WI38 (cell line): ENCODE data around the gene LIN7A.

Source experiments
- H3K4me3 ChIP-seq: 2 replicates; pipeline ENCODE4 v1.5.1; 2011; ENCODE audit warnings: low read depth, mild to moderate bottlenecking, control low read depth, low read length
- CTCF ChIP-seq: IDR thresholded peaks from 2 replicates; pipeline ENCODE4 v1.5.1; 2012; ENCODE audit warnings: low read depth, mild to moderate bottlenecking, control low read depth, low read length

Gene LIN7A

GRCh38 chr12:80869264-80869663 lies 68.5 kb downstream of the LIN7A start:
- TF ChIP-seq CTCF: no peak

GRCh38 chr12:80868576-80868975 lies 69.2 kb downstream of the LIN7A start:
- H3K4me3 ChIP-seq: no peak overlapping the region
- TF ChIP-seq CTCF: no peak

More at GRCh38 chr12:80869264-80869663, 68.5 kb downstream of the LIN7A start:
- H3K4me3 ChIP-seq: no peak overlapping the region

- TF ChIP-seq CTCF: no peak
- no peak overlapping the region for H3K4me3 ChIP-seq
These were observed 69.8 kb downstream of the LIN7A start for GRCh38 chr12:80867941-80868340.

GRCh38 chr12:80864046-80864735 lies 73.5 kb downstream of the LIN7A start:
- no peak for TF ChIP-seq CTCF

GRCh38 chr12:80862531-80862930 lies 75.2 kb downstream of the LIN7A start:
- H3K4me3 ChIP-seq: no peak overlapping the region
- TF ChIP-seq CTCF: no peak

More at GRCh38 chr12:80864046-80864735, 73.5 kb downstream of the LIN7A start:
- H3K4me3 ChIP-seq: no peak overlapping the region

GRCh38 chr12:80861641-80862378 lies 75.9 kb downstream of the LIN7A start:
- TF ChIP-seq CTCF: no peak
- H3K4me3 ChIP-seq: no peak overlapping the region

GRCh38 chr12:80860928-80861327 lies 76.8 kb downstream of the LIN7A start:
- TF ChIP-seq CTCF: no peak
- no peak overlapping the region for H3K4me3 ChIP-seq
